Activated CD4-positive, alpha-beta T cell treated with anti-CD3 and anti-CD28 coated beads, Interleukin-2, amount 50 U/mL, for 48 hours (primary cell): ENCODE measurements around the gene GPN3.
"Not testable (repeated sequence)": the region's sequence is repeated elsewhere in the genome, so short reads cannot be mapped to it uniquely, and the experiment has no call there.

Source experiments
- DNase-seq, 2 experiments: peaks; one replicate each; pipeline ENCODE4 v3.0.0-alpha.2; 2020

Gene GPN3

DNA sequence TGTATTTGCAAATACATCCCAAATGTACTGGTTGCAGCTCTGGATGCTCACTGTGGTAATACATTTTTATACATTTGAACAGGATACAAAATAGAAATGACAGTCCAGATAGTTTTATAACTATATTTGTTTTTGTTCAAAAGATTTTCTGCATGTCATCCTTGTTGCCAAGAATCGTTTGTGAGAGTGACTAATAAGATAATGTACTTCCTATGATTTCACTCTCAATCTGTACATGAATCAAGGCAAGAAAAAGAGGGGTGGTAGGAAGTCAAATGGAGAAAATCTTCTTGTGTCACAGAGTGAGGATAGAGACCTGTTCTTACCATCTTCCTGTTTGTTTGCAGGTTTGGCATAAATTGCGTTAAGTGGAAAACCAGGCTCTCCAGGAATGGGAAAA, 31.8 kb downstream of the GPN3 start:
- no peak for DNase-seq

DNA sequence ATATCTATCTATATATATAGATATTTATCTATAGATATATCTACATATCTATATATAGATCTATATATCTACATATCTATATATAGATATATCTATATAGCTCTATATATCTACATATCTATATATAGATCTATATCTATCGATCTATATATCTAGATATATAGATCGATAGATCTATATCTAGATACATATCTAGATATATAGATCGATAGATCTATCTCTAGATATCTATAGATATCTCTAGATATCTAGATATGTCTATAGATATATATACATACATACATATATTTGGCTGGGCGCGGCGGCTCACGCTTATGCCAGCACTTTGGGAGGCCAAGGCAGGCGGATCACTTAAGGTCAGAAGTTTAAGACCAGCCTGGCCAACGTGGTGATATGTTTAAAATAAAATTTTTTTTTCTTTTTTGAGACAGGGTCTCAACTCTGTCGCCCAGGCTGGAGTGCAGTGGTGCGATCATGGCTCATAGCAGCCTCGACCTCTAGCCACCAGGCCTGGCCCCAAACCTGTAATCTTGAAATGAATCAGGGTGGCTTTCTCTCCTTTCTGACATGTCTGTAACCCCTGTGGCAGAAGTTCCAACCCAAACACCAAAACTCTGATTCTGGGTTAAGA, 36.0 kb downstream of the GPN3 start:
- DNase-seq: peak; percentile 18 to 24

DNA sequence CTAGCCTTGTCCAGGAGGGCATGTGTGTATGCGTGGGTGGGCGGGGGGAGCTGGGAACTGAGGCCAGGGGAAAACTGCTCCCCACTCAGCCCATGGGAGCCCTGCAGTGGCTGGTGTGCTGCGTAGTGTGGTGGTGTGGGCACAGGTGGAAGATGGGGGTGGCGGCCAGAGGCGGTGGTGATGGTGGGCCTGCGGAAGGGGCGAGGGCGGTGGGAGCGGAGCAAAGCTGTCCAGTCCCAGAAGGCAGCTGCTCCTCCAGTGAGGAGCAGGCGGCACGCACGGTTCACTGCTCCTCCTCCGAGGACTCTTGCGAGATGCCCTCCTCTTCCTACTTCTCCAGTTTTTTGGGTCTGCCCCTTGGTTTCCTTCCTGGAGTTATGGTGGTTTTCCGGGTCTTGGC, 38.4 kb downstream of the GPN3 start:
- not testable (repeated sequence) for DNase-seq

DNA sequence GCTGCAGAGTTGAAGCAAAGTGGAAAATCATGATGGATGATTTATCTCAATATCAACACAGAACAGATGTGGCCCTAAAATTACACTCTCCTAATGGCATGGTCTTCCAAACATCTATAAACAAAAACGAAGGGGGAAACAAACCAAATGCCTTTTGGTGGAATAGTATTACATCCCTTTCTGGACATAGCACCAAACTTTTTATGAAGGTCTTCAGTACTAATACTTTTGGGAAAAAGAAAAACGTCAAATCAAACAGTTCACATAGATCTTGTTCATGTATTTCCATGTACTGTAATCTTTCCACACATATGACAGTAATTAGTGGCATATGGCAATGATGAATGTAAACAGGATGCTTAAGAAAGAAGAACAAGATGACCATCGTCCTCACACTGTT, 41.7 kb downstream of the GPN3 start:
- DNase-seq: no peak

DNA sequence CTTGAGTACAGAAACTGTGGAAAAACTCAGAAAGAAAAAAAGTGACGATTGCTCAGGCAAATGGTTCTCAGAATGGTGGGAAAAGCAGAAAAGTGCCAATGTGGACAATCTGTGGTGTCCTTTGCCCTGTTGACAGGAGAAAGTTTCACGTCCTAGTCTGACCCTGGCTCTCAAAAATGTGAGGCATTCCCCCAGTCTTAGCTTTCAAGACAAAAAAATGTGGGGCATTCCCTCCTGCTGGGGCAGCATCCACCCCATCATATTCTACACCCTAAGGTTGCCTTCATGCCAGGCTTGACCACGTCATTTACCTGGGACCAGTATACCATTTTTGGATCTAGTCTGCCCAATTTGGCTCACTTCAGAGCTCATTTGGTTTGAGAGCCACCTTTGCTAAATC, 43.8 kb downstream of the GPN3 start:
- DNase-seq: no peak

DNA sequence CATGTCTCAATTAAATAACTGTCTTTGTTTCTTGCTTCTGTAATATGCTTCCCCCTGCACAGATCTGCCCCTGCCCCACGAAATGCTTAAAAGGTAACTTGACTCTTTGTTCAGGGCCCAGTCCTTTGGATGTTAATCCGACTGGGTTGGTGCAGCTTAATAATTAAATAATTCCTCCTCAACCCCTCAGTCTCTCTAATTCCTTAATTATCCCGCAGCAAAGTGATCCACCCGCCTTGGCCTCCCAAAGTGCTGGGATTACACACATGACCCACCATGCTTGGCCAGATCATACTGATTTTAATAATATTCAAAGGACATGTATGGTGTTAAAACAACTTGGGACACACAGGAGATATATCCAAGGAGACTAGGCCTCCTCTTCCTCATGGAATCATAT, 46.4 kb downstream of the GPN3 start:
- DNase-seq: no peak

DNA sequence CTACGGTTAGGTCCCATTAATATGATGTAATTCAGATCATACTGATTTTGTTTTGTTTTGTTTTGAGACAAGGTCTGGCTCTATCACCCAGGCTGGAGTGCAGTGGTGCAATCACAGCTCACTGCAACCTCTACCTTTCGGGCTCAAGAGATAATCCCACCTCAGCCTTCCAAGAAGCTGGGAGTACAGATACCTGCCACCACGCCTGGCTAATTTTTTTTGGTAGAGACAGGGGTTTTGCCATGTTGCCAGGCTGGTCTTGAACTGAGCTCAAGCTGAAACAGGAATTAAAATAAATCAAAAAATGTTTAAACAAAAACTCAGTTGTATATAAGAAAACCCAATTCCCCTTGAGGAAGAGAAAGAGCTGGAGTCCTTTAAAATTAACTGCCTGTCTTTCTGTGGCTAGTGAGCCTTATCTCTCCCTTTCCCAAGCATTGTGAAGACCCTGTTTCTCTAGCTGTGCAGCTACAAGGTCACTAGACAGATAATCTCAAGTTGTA, 46.8 kb downstream of the GPN3 start:
- no peak for DNase-seq

DNA sequence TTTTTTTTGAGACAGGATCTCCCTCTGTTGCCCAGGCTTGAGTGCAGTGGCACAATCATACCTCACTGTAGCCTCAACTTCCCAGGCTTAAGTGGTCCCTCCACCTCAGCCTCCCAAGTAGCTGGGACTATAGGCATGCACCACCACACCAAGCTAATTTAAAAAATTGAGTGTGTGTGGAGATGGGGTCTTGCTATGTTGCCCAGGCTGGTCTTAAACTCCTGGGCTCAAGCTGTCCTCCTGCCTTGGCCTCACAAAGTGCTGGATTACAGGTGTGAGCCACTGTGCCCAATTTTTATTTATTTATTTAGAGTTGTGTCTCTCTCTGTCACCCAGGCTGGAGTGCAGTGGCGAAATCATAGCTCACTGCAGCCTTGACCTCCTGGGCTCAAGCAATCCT, 47.4 kb downstream of the GPN3 start:
- DNase-seq: not testable (repeated sequence)

DNA sequence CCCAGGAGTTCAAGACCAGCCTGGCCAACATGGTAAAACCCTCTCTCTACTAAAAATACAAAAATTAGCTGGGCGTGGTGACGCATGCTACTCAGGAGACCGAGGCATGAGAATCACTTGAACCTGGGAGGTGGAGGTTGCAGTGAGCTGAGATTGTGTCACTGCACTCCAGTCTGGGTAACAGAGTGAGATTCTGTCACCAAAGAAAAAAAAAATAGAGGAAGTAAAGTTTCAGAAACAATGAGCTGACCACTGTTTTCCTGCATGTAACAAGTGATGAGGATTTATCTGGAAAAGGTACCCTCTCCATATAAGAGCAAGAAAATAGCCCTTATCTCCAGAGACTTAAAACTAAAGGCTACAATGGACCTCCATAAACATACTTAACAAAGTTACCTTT, 50.9 kb downstream of the GPN3 start:
- not testable (repeated sequence) for DNase-seq

DNA sequence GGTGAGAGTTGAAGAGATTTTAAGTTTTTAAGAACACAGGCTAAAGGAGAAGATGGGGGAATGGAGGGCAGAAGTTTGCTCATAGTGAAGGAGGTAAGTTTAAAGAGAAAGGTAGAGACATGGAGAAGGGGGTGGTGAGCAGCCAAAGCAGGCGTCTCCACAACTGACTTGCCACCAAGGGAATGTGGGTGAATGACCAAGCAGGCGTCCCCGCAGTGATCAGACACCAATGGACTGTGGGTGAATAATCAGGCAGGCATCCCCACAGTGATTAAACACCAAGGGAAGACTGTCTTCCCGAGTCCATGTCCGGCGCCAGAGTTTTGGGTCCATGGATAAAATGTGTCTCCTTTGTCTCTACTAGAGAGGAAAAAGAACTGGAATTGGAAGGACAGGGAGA, 58.0 kb downstream of the GPN3 start:
- DNase-seq: not testable (repeated sequence)

DNA sequence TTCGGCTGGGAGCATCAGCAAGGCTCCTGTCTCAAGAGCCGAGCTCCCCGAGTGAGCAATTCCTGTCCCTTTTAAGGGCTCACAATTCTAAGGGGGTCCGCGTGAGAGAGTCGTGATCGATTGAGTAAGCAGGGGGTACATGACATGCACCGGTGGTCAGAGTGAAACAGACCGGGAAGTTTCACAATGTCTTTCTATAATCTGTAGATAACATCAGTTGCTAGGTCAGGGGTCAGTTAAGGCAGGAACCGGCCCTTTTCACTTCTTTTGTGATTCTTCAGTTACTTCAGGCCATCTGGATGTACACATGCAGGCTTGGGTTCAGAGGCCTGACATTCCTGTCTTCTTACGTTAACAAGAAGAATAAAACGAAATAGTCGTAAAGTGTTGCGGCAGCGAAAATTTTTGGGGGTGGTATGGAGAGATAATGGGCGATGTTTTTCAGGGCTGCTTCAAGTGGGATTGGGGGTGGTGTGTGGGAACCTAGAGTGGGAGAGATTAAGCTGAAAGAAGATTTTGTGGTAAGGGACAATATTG, 62.9 kb downstream of the GPN3 start:
- not testable (repeated sequence) for DNase-seq

DNA sequence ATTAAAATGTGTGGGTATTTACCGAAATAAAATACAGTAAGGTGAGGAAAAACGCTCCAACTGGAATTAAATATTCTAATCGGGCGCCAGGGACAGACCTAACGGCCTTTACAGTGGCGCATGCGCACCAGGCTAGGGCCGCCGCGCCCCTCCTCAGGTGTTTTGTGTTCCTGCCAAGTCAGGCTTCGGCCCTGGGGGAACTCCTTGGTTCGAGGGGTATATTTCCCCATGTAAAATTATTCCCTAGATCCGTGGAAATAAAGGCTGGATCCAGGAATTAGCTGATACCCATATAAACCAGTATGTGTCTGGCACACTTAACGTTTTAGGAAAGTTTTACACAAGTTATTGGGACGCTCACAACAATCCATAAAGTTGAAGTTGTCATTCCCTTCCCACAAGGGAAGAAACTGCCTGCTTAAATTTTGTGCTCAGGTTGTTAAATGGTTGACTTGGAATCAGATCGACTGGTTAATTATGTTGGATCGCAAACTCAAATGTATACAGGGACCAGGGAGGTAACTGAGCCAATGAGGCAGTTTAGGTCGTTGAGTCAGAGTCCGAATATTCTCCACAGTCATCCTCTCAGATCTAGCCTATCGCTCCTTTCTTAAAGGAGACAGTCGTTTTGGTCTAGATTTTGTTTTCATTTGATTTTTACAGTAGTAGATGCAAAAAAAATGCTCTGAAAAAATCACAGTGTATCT, 63.9 kb downstream of the GPN3 start:
- DNase-seq: peak; percentile 74 to 81

DNA sequence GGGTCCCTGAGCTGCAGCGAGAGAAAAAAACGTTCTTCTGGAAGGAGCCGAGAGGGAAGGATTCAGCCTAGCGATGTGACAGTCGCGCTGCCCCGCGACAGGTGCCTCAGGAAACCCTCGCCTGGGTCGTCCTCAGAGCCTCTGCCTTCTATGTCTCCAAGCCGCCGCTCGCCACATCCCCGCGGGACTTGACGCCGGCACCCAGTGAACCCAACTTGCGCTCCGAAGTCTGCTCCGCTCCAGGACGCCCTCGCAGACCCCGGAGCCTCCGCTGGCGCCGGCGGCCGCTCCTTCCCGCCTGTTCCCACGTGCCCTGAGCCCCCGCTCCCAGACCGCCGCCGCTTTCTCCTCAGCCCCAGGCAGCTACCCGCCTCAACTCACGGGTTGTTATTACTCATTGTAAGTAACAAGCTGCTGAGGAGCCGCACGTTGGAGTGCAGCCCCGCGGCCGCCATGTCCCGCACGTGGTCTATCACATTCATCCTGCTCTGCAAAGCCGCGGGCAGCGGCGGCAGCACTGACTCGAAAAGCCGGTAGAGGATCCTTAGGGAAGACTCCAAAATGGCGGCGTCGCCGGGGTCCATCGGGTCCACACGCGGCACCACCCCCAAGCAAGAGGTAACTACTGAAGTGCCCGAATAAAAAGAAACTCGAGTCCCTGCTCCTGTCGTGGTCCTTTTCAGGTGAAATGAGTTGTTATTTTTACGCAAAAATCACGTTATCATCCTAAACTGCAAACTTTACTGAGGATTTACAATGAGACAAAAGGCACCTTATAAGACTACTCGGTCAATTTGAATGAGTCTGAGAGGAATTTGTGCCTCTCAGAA, 64.7 kb downstream of the GPN3 start, which contains the start of gene ANAPC7:
ANAPC7 (minus strand) TSS at position 563 of the 830 bp plus-strand sequence; CDS start at position 482, 81 bp downstream.
- DNase-seq: peak; percentile 87 to 89
